RWPE2 (cell line): ENCODE data around the gene CCDC186.

Experiments used
- ATAC-seq: fragments of 200-7000 bp; cut with Tn5 transposase; 3 replicates; pipeline ENCODE4 v1.9.1; 2021; ENCODE audit warnings: low read depth
- DNase-seq: peaks from one replicate; pipeline ENCODE4 v3.0.0-alpha.2; 2020; ENCODE audit warnings: low spot score
- H3K27ac ChIP-seq: fragments of 450-650 bp; 2 replicates; pipeline ENCODE4 v1.5.1; 2017; ENCODE audit warnings: mild to moderate bottlenecking; ENCODE audit not compliant: poor library complexity, severe bottlenecking
- H3K27me3 ChIP-seq: fragments of 250-450 bp; sonication (Bioruptor Pico); 2 replicates; pipeline ENCODE4 v1.5.1; 2021; ENCODE audit warnings: mild to moderate bottlenecking, moderate library complexity; ENCODE audit not compliant: insufficient read depth, poor library complexity, severe bottlenecking
- H3K36me3 ChIP-seq: fragments of 250-450 bp; sonication (Bioruptor Pico); 2 replicates; pipeline ENCODE4 v1.5.1; 2020; ENCODE audit warnings: low read depth, mild to moderate bottlenecking, moderate library complexity
- H3K4me1 ChIP-seq: fragments of 250-450 bp; sonication (Bioruptor Pico); 2 replicates; pipeline ENCODE4 v1.5.1; 2021; ENCODE audit warnings: mild to moderate bottlenecking, moderate library complexity; ENCODE audit not compliant: insufficient read depth, poor library complexity, severe bottlenecking
- H3K4me3 ChIP-seq: fragments of 250-450 bp; sonication (Bioruptor Pico); 2 replicates; pipeline ENCODE4 v1.5.1; 2021; ENCODE audit warnings: mild to moderate bottlenecking, moderate library complexity; ENCODE audit not compliant: severe bottlenecking
- H3K9me3 ChIP-seq: fragments of 250-450 bp; sonication (Bioruptor Pico); 2 replicates; pipeline ENCODE4 v1.5.1; 2021; ENCODE audit warnings: mild to moderate bottlenecking, moderate library complexity; ENCODE audit not compliant: severe bottlenecking
- CTCF ChIP-seq: fragments of 450-650 bp; IDR thresholded peaks from one replicate; pipeline ENCODE4 v1.5.1; 2017; ENCODE audit warnings: mild to moderate bottlenecking, moderate library complexity; ENCODE audit not compliant: poor library complexity, severe bottlenecking

CCDC186 gene

GRCh38 chr10:114212153-114212552 lies 38.1 kb upstream of the CCDC186 start:
- no peaks in the 10 kb centered on the region for H3K27me3 ChIP-seq

GRCh38 chr10:114208351-114208750 lies 34.3 kb upstream of the CCDC186 start:
- no peaks in the 10 kb centered on the region for H3K27me3 ChIP-seq
- no peaks in the 10 kb centered on the region for H3K9me3 ChIP-seq
- H3K36me3 ChIP-seq = no peaks in the 10 kb centered on the region
- no peak overlapping the region for H3K27ac ChIP-seq
- TF ChIP-seq CTCF = no peak
- H3K4me3 ChIP-seq = no peak overlapping the region
- DNase-seq (no peak), ATAC-seq (no peak)
- H3K4me1 ChIP-seq = no peaks in the 10 kb centered on the region

More at GRCh38 chr10:114212153-114212552, 38.1 kb upstream of the CCDC186 start:
- Histone ChIP-seq H3K9me3 (no peaks in the 10 kb centered on the region), H3K4me3 (no peak overlapping the region), H3K4me1 (no peaks in the 10 kb centered on the region), H3K27ac (no peak overlapping the region), H3K36me3 (no peaks in the 10 kb centered on the region)
- no peak for TF ChIP-seq CTCF
- DNase-seq (no peak), ATAC-seq (no peak)

- no peak overlapping the region for H3K4me3 ChIP-seq
- TF ChIP-seq CTCF = no peak
- no peaks in the 10 kb centered on the region for H3K4me1 ChIP-seq
- H3K36me3 ChIP-seq = no peaks in the 10 kb centered on the region
- DNase-seq (no peak), ATAC-seq (no peak)
- H3K9me3 ChIP-seq = no peaks in the 10 kb centered on the region
- no peaks in the 10 kb centered on the region for H3K27me3 ChIP-seq
- no peak overlapping the region for H3K27ac ChIP-seq
Measured at GRCh38 chr10:114207349-114207748, 33.3 kb upstream of the CCDC186 start.

GRCh38 chr10:114206902-114207301 lies 32.9 kb upstream of the CCDC186 start:
- no peaks in the 10 kb centered on the region for H3K4me1 ChIP-seq
- H3K9me3 ChIP-seq = no peaks in the 10 kb centered on the region
- DNase-seq (no peak), ATAC-seq (no peak)
- H3K27me3 ChIP-seq = no peaks in the 10 kb centered on the region
- H3K4me3 ChIP-seq = no peak overlapping the region
- TF ChIP-seq CTCF = no peak
- no peaks in the 10 kb centered on the region for H3K36me3 ChIP-seq
- H3K27ac ChIP-seq = no peak overlapping the region

GRCh38 chr10:114202812-114203211 lies 28.8 kb upstream of the CCDC186 start:
- DNase-seq = no peak
- Histone ChIP-seq H3K27me3 (no peaks in the 10 kb centered on the region), H3K9me3 (no peaks in the 10 kb centered on the region), H3K36me3 (no peaks in the 10 kb centered on the region), H3K27ac (no peak overlapping the region), H3K4me1 (no peaks in the 10 kb centered on the region), H3K4me3 (no peak overlapping the region)
- no peak for TF ChIP-seq CTCF
- ATAC-seq = no peak
